Glutamatergic neuron (in vitro differentiated cells): Measurements from ENCODE around the gene FGF2. TPM values are rescaled to one million over a fixed set of nuclear protein-coding genes. Genes with fewer than 3 reads are reported as not detected.
"Not testable (repeated sequence)": the region's sequence is repeated elsewhere in the genome, so short reads cannot be mapped to it uniquely, and the experiment has no call there.

Source experiments
- DNase-seq: peaks from one replicate; pipeline ENCODE4 v3.0.0; 2022
- H3K27ac Mint-ChIP-seq: one replicate; pipeline ENCODE4 v1.8.0; 2020; ENCODE audit warnings: mild to moderate bottlenecking, mixed read lengths, inconsistent platforms; ENCODE audit not compliant: unreplicated experiment
- H3K27me3 Mint-ChIP-seq: one replicate; pipeline ENCODE4 v1.8.0; 2020; ENCODE audit warnings: mild to moderate bottlenecking, moderate library complexity, mixed read lengths, inconsistent platforms; ENCODE audit not compliant: unreplicated experiment
- H3K36me3 Mint-ChIP-seq: one replicate; pipeline ENCODE4 v1.8.0; 2020; ENCODE audit warnings: mild to moderate bottlenecking, mixed read lengths, inconsistent platforms; ENCODE audit not compliant: unreplicated experiment
- H3K4me1 Mint-ChIP-seq: one replicate; pipeline ENCODE4 v1.8.0; 2020; ENCODE audit warnings: mild to moderate bottlenecking, low read depth, mixed read lengths, inconsistent platforms; ENCODE audit not compliant: unreplicated experiment
- H3K4me3 Mint-ChIP-seq: one replicate; pipeline ENCODE4 v1.8.0; 2020; ENCODE audit warnings: mild to moderate bottlenecking, mixed read lengths, inconsistent platforms; ENCODE audit not compliant: unreplicated experiment
- H3K9me3 Mint-ChIP-seq: one replicate; pipeline ENCODE4 v1.8.0; 2020; ENCODE audit warnings: mild to moderate bottlenecking, moderate library complexity, mixed read lengths, inconsistent platforms; ENCODE audit not compliant: unreplicated experiment
- CTCF ChIP-seq: fragments of 200-600 bp; sonication (generic); IDR thresholded peaks from one replicate; pipeline ENCODE4 v1.5.0; 2021; ENCODE audit not compliant: partially characterized antibody, unreplicated experiment
- total RNA-seq: library from RNA; stranded (reverse); fragmentation: NEBNext Ultra II Directional; extraction: Animal tissue kit (Norgen Biotek cat#: 25700); gene quantifications from one replicate; pipeline ENCODE4 v1.2.1, GENCODE V29; 2021; ENCODE audit not compliant: unreplicated experiment

The FGF2 gene
- total RNA-seq, 1 donor from 2014 or later: 2.9 TPM

DNA sequence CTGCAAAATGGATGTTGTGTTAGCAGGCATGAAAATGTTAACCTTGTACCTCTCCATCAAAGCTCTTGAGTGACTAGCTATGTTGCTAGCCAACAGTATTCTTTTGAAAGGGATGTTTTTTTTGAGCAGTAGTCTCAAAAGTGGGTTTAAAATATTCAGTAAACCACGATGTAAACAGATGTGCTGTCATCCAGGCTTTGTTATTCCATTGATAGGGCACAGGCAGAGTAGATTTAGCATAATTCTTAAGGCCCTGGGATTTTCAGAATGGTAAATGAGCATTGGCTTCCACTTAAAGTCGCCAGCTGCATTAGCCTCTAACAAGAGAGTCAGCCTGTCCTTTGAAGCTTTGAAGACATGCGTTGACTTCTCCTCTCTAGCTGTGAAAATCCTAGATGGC, 18.4 kb downstream of the FGF2 start:
- Mint-ChIP-seq H3K9me3 (peaks cover 2% of the 10 kb centered on the region), H3K36me3 (no peaks in the 10 kb centered on the region), H3K27ac (no peak overlapping the region), H3K4me1 (no peaks in the 10 kb centered on the region), H3K27me3 (no peaks in the 10 kb centered on the region), H3K4me3 (no peak overlapping the region)
- TF ChIP-seq CTCF: no peak
- no peak for DNase-seq

GRCh38 chr4:122845760-122846159, 19.1 kb downstream of the FGF2 start:
- no peaks in the 10 kb centered on the region for H3K27me3 Mint-ChIP-seq
- H3K9me3 Mint-ChIP-seq: peaks cover 2% of the 10 kb centered on the region
- TF ChIP-seq CTCF: no peak
- H3K27ac Mint-ChIP-seq: no peak overlapping the region
- DNase-seq: no peak
- no peaks in the 10 kb centered on the region for H3K4me1 Mint-ChIP-seq
- H3K36me3 Mint-ChIP-seq: no peaks in the 10 kb centered on the region
- no peak overlapping the region for H3K4me3 Mint-ChIP-seq

DNA sequence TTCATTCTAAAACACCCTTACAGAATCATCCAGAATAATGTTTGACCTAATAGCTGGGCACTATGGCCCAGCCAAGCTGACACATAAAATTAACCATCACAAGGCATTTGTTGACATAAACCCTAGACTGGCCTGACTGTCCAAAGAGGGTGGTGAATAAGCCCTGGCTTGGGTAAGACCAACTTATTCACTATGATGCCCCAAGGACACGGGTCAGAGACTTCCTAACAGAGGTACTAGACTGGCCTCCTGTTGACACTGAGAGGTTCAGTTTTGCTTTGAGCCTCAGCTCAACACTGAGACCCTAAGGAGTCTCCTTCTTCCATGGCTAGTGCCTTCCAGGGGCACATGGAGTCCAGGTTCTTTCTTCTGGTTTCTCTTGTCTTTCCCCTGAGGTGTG, 21.3 kb downstream of the FGF2 start:
- no peak for DNase-seq
- peaks cover 2% of the 10 kb centered on the region for H3K9me3 Mint-ChIP-seq
- H3K4me1 Mint-ChIP-seq: no peaks in the 10 kb centered on the region
- no peak overlapping the region for H3K4me3 Mint-ChIP-seq
- H3K36me3 Mint-ChIP-seq: no peaks in the 10 kb centered on the region
- no peaks in the 10 kb centered on the region for H3K27me3 Mint-ChIP-seq
- no peak overlapping the region for H3K27ac Mint-ChIP-seq
- no peak for TF ChIP-seq CTCF

DNA sequence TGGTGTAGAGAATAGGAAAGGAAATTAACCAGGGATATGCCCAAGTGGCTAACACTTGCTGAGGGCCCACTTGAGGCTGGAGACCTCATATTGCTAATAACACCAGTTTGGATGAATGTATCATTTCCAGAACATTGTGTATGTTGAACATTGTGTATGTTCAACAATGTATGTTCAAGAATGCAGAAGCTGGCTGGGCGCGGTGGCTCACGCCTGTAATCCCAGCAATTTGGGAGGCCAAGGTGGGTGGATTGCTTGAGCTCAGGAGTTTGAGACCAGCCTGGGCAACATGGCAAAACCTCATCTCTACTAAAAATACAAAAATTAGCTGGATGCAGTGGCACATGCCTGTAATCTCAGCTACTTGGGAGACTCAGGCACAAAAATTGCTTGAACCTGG, 23.2 kb downstream of the FGF2 start:
- not testable (repeated sequence) for H3K27ac Mint-ChIP-seq, H3K4me3 Mint-ChIP-seq, H3K36me3 Mint-ChIP-seq, H3K4me1 Mint-ChIP-seq, H3K9me3 Mint-ChIP-seq, H3K27me3 Mint-ChIP-seq, DNase-seq

DNA sequence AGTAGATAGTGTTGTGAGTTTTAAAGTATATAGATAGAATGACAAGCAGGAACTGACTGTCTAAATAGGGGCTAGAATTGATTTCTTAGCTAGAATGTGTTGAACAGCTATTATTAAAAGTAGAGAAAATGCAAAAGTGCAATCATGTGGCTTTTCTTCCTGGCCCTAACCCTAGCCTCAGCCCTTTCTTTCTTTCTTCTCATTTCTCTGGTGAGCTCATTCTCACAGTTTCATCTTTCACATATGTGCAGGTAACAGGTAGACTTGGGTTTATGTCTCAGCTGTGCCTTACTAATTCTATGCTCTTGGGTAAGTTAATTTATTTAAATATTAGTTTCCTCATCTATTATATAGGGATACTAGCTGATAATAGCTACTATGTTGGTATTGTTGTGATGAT, 24.9 kb downstream of the FGF2 start:
- no peak for TF ChIP-seq CTCF
- peaks cover 4% of the 10 kb centered on the region for H3K4me1 Mint-ChIP-seq
- no peak overlapping the region for H3K4me3 Mint-ChIP-seq
- no peak overlapping the region for H3K27ac Mint-ChIP-seq
- H3K36me3 Mint-ChIP-seq: no peaks in the 10 kb centered on the region
- DNase-seq: no peak
- H3K9me3 Mint-ChIP-seq: peaks cover 2% of the 10 kb centered on the region
- H3K27me3 Mint-ChIP-seq: no peaks in the 10 kb centered on the region
